ENCODE results near the gene ROGDI. TPM values are rescaled to one million over a fixed set of nuclear protein-coding genes. Genes with fewer than 3 reads are reported as not detected.

ROGDI gene
- total and polyA plus RNA-seq, 10 of the 15 experiments (the other 5 are each of a cell fraction or from before 2014, with no cell fraction given), result 0.40 to 23.5 (median 12.3) TPM

DNA sequence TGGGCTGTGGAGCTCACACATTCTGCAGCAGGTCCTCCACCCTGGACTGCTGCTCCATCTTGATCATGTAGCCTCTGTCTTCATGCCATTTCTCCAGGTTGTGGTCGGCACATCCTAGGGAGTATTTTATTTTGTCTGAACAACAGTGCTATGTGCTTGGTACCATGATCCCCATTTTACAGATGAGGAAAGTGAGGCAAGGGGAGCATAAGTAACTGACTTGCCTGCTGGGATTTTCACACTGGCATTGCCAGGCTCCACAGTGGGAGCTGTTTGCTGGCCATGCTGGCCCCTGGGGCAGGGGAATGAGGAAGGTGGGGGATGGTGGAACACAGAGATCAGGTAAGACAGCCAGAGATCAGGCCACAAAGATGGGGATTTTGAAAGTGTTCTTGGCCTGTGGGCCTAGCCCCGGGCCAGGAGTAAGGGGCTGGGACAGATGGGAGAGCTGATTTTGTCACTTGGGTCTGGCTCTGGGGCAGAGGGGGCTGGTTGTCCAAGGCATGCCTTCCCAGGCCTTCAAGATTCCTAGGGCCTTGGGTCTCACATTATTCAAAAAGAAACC, 26.2 kb downstream of the ROGDI start (continued):
- no peak for TF ChIP-seq POU2F2 (IDR thresholded peaks at IDR 0.05; ENCODE audit: borderline replicate concordance, low read depth, low read length)

GRCh38 chr16:4775005-4775404, 27.4 kb downstream of the ROGDI start:
- no peak for TF ChIP-seq CREM (IDR thresholded peaks at IDR 0.05; ENCODE audit: low read depth)
- TF ChIP-seq ASH2L (IDR thresholded peaks at IDR 0.05; ENCODE audit: borderline replicate concordance, low read depth), result no peak
- no peak for TF ChIP-seq POLR2AphosphoS5 (IDR thresholded peaks at IDR 0.05; ENCODE audit: low read length)
- TF ChIP-seq CHD1 (IDR thresholded peaks at IDR 0.05; ENCODE audit: low read depth, low read length), result no peak
- TF ChIP-seq, protein P1, sequence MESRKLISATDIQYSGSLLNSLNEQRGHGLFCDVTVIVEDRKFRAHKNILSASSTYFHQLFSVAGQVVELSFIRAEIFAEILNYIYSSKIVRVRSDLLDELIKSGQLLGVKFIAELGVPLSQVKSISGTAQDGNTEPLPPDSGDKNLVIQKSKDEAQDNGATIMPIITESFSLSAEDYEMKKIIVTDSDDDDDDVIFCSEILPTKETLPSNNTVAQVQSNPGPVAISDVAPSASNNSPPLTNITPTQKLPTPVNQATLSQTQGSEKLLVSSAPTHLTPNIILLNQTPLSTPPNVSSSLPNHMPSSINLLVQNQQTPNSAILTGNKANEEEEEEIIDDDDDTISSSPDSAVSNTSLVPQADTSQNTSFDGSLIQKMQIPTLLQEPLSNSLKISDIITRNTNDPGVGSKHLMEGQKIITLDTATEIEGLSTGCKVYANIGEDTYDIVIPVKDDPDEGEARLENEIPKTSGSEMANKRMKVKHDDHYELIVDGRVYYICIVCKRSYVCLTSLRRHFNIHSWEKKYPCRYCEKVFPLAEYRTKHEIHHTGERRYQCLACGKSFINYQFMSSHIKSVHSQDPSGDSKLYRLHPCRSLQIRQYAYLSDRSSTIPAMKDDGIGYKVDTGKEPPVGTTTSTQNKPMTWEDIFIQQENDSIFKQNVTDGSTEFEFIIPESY (IDR thresholded peaks at IDR 0.05), result no peak
- no peak for TF ChIP-seq CBFB (IDR thresholded peaks at IDR 0.05; ENCODE audit: low read depth)
- no peak for TF ChIP-seq SMC3 (IDR thresholded peaks at IDR 0.05; ENCODE audit: borderline replicate concordance, low read length)
- no peak for TF ChIP-seq IKZF1 (conservative IDR thresholded peaks at IDR 0.05)
- TF ChIP-seq RB1 (IDR thresholded peaks at IDR 0.05; ENCODE audit: borderline replicate concordance), result no peak
- TF ChIP-seq NBN (IDR thresholded peaks at IDR 0.05), result no peak
- TF ChIP-seq RUNX3 (IDR thresholded peaks at IDR 0.05; ENCODE audit: low read length), result no peak
- TF ChIP-seq KDM1A (IDR thresholded peaks at IDR 0.05; ENCODE audit: borderline replicate concordance), result no peak
- TF ChIP-seq MYC (IDR thresholded peaks at IDR 0.05; ENCODE audit: insufficient read depth, insufficient read length, insufficient replicate concordance, low read length, severe bottlenecking), result no peak
- FAIRE-seq, result no peak
- no peak for ATAC-seq
- ChIA-PET CTCF (no interaction called here), POLR2A (no interaction called here), SMC1A (ENCODE audit: uncharacterized antibody, unreplicated experiment) (no interaction called here), RAD21 (ENCODE audit: unreplicated experiment) (no interaction called here)
- H3K79me2 ChIP-seq (ENCODE audit: control insufficient read depth, insufficient read depth, low read length), result no peaks in the 10 kb centered on the region
- no peak overlapping the region for H2AFZ ChIP-seq (ENCODE audit: control insufficient read depth, low read depth, low read length)
- H3K36me3 ChIP-seq (ENCODE audit: control insufficient read depth in 2 of 2, insufficient read depth in 2 of 2, low read length in 1 of 2), result no peaks in the 10 kb centered on the region
- no peaks in the 10 kb centered on the region for H4K20me1 ChIP-seq (ENCODE audit: control insufficient read depth, insufficient read depth)
- DNase-seq (ENCODE audit: low read depth, low spot score), result no peak
- no peak overlapping the region for H3K4me3 ChIP-seq
- H3K9ac ChIP-seq (ENCODE audit: control insufficient read depth, insufficient read depth, low read length), result no peak overlapping the region
- no peaks in the 10 kb centered on the region for H3K4me1 ChIP-seq (ENCODE audit: control insufficient read depth, insufficient read depth, low read length)
- in situ Hi-C loops (cut with MboI) (no loop called here), intact Hi-C loops (cut with micrococcal nuclease; ENCODE audit: unreplicated experiment) (no loop called here)
- no peak overlapping the region for H3K4me2 ChIP-seq (ENCODE audit: control insufficient read depth, insufficient read depth)
- no peaks in the 10 kb centered on the region for H3K9me3 ChIP-seq (replicated peaks; ENCODE audit: control insufficient read depth, insufficient read depth, low read length)
- BruUV-seq (replicated peaks), result no TSS peak
- 31% methylated on average over 6 of the region's 13 CpGs for WGBS (ENCODE audit: insufficient coverage, insufficient replicate concordance, low lambda C conversion rate, missing lambda C conversion rate)
- H3K27me3 ChIP-seq (replicated peaks in 1 of 2; ENCODE audit: control insufficient read depth in 2 of 2, insufficient read depth in 2 of 2, low read length in 1 of 2), result no peaks in the 10 kb centered on the region
- no peak overlapping the region for H3K27ac ChIP-seq (ENCODE audit: control insufficient read depth, insufficient read depth)
